Stromal cell of bone marrow (primary cell): ENCODE results near the gene IL33.

Experiments
- DNase-seq: peaks from one replicate; pipeline ENCODE4 v3.0.0-alpha.2; 2012; ENCODE audit warnings: low read depth

IL33 gene

GRCh38 chr9:6218099-6218502 is 2.5 kb downstream of the IL33 start:
- DNase-seq: peak; percentile 45

- DNase-seq: no peak
These were observed 3.4 kb downstream of the IL33 start for GRCh38 chr9:6219040-6219439.

- no peak for DNase-seq
These were observed 4.4 kb downstream of the IL33 start for GRCh38 chr9:6219981-6220380.

DNA sequence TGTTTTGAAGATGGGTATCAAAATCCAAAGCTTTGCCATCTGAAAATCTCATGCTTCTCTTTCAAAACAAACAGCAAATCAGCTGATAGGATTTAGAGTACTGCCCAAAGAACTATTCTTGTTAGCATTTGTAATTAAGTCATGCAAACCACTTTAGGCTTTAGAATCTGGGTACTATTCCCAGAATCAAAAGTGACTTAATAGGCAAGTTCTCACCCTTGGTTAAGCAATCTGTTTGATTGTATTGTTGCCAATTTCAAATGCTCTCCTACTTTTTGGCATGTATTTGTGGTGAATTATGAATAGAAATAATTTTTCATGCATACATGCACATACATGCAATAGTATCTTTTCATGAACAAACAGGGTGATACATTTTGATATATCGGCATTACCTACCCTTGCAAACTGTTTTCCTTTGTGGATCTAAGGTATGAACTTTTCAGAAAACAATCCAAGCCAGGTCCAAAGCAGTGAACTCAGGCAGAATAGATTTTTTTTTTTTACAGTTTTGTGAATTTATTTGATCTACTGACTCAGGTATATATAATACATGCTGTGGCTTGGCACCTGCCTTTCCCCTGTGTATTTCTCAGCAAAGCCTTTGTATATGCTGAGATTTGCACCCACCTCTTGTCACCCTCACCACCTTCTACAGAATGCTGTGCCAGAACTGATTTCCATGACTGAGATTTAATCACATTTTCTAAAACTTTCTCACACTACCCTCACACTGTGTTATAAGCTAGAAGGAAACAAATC is 9.0 kb downstream of the IL33 start:
- DNase-seq: no peak

GRCh38 chr9:6226696-6227095 is 11.1 kb downstream of the IL33 start:
- DNase-seq: no peak

GRCh38 chr9:6229186-6229585 is 13.6 kb downstream of the IL33 start:
- DNase-seq: no peak

DNA sequence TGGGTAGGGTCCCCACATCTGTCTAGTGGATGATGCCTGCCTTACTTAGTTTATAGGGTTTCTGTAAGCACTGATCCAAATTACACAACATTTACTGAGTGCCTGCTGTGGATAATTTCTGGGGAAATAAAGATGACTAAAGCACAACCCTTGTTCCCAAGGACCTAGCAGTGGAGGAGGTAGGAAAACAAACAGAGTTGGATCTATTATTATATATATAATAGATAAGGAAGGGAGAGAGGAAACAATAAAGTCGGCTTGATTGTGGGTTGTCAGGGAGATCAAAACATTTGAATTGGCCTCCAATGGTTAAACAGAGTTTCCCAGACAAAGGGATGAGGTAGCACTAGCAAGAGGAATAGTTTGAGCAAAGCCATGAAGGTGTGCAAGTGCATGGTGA is 14.0 kb downstream of the IL33 start:
- no peak for DNase-seq

DNA sequence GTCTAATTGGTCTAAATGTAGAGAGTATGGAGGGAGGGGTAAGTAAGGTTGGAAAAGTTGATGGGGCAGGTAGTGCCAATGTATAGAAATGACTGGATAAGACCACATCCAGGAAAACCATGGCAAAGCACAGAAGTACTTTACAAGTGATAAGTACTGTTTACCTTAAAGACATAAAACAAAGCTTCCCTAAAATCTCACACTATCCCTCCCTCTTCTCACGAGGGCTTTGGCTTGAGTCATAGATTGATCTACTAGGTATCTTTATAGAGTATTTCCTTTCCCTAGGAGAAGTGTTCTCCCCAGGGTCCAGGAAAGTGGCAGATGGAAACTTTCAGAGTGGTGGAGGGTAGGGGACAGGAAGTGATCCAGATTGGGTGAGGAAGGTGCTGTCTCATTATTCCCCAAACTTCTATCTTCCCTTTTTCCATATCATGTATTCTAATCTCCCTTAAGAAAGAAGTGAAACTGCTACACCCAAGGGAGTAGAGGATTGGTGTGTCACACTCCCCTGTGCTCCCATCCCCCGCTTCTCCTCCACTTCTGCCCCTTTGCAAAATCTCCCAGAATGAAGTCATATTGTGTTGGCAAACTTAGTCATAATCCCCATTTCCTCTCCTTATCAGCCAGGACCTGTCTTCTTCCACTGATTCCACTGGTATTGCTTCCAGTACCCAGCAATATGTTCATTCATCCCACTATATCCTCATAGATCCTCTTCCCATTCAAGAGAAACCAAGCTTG is 14.6 kb downstream of the IL33 start:
- no peak for DNase-seq

DNA sequence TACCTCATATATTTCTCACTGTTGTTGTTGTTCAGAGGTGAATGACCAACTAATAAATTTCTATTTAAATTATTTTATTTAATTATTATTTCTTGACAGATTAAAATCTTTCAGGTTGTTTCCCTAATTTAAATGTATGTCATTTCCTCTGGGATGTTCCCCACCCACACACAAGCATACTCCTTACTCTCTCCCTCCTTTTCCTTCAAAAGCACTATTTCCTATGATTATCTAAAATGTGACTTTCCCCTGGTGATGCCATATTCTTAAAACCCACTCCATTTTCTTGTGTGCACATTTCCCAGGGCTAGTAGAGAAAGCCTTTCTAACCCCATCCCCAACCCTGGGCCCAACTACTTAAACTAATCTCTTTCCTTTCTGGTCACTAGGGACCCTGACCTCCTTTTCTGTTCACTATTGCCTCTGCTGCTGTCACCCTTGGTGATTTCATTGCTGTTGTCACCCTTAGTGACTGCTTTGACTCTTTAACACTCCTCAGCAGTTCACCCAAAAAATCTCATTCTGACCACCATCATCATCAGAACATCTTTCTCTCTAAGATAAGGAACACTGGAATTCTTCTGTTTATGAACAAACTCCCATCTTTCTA is 16.8 kb downstream of the IL33 start:
- DNase-seq: no peak

DNA sequence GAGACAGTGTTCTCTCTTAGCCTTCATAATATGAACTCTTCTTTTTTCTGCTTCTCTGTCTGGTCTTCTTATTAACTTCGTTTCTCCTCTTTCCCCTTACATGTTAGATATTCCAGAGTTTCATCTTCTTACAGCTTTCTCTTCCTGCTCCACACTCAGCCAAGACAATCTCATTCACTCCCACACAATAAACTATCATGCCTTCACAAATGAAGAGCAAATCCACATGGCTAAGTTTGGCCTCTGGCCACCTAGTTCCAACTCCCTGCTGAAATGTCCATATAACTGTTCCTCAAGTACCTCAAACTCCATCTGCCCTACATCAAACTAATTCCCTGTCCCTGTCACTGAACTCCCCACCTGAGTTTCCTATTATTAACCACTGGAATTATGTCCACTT is 18.4 kb downstream of the IL33 start:
- no peak for DNase-seq

- DNase-seq: no peak
These were observed 21.7 kb downstream of the IL33 start for GRCh38 chr9:6237267-6237666.

DNA sequence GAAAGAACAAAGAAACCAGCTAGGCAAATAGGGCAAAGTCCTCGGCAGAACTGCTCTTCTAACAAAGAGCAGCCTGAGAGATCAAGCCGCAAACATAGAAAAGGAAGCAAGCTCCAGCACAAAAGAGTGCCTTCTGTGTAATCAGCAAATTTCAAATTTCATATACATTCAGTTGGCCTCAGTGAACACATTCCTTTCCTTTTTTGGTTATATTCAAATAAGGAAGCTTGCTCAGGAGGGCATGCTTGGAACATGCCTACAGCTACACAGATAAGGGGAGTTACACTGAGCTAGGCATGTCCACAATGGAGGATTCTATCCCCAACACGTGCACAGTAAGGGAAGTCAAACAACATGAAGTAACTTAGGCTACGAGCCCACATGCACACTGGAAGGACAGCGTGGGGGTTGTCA is 23.4 kb downstream of the IL33 start:
- no peak for DNase-seq

DNA sequence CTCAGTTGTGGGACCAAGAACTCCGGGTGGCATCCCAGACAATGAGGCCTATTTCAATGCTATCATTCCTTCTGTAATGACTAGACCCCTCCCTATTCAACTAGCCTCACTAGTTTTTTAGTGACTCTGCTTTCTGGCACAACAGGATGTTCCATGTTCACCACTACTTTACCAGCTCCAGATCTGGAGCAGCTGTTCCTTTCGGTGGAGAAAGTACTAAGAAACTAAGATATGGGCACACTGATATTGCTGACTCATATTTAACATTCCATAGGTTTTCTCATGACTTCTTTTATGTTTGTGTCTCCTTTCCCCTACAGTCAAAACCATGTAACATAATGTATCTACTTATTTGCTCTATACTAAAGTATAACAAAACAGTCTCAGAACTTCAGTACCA is 24.1 kb downstream of the IL33 start:
- no peak for DNase-seq

DNA sequence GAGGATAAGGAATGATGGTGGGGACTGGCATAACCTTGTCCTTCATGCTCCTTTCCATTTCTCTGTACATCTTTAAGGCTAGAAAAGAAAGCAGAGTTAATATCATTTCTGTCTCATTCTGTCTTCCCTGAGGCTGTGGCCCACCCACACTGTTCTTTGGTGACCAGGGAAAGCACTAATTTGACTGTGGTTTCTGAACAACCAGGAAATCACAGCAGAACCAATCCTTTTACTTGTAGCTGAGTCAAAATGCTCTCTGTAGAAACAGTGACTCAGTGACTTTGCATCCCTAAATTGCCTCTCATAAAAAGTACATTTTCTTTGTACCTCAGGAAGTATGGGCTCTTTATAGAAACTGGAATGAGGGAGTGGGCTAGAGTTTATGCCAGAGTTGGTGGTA is 28.1 kb downstream of the IL33 start:
- DNase-seq: peak; percentile 29

DNA sequence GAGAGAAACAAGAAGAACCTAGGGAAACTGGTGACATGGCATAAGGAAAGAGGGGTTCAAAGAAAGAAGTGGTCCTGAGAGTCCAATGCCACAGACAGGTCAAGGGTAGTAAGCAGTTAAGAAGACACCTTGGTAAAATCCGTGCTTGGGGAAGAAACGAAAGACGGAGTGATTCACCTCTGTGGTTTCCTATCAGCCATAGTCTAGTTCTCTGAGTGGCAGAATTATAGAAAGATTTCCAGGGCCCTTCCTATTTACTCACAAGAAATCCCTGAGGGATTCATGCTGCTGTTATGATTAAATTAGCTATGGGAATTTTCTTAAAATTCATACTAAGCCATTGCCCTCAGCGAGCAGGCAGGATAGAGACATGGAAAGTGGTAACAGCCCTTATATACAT is 31.7 kb downstream of the IL33 start:
- DNase-seq: no peak

DNA sequence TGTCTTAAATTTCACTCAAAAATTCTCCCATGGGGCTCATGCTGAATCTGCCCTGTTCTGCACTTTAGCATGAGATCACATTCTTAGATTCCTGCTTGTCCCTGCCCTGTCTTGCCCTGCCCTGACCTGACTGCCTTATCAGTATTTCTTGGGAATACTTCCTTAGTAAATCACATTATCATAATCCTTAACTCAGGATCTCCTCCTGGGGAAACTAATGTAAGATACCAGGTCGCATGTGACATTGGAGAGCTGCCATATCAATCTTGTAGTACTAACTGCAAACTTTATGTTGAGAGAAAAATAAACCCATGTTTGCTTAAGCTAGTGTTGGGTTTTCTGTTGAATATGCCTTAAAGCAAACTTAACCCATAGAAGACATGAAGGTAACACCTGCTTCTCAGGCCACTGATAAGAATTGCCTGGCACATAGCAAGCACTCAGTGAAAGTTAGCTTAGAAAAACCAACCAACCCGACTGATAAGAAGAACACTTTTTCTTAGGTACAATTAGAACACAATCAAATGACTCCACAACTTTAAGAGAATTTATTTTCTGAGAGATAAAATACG is 53.3 kb downstream of the IL33 start:
- no peak for DNase-seq

- DNase-seq: no peak
These were observed 55.3 kb downstream of the IL33 start for GRCh38 chr9:6270896-6271295.

DNA sequence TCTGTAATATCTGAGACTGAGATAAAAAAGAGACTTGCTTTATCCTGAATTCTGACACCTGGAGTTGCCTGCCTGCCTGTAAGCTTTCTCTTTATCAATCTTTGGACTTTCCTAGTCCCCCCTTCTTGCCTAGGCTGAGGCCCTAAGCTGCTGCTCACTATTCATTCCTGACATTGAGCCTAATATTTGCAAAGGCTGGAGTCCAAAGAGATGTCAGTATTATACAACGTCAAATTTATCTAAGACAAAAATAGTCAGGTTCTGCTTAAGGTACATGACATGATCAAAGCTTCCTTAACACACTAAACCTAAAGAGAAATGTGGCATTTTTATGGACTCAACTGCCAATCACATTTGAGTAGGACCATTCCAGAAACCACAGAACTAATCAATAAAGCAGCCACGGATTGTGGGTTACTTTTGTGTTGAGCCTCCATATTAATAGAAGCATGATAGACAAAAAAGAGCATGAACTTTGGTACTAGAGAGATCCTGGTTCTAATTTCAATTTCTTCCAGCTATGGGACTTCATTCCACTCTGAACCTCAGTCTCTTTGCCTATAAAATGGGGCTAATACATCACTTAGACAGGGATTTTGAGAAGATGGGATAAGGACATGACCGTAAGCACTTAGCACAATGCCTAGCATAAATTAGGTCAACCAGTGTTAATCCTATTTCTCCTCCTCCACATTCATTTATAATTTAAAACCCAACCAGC is 56.1 kb downstream of the IL33 start:
- DNase-seq: no peak

DNA sequence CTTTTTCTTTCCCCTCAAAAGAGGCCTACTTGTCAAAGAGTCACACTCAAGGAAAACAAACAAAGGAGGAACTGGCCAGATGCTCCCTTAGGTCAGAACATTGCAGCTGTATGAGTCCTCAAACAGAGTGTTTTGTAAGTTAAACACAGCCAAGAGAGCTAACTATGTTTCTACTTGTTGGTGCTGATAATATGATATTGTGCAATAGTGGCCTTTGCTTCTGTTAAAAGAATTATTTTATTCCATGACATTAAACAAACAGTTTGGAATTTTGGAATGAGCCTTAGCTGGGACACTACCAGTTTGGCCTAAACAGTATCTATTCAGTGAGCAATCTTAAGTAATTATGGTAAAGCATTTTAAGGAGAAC is 56.6 kb downstream of the IL33 start:
- peak; percentile 77 for DNase-seq

GRCh38 chr9:6277417-6277816 is 61.8 kb downstream of the IL33 start:
- DNase-seq: no peak

GRCh38 chr9:6301858-6302257 is 86.3 kb downstream of the IL33 start:
- DNase-seq: no peak

DNA sequence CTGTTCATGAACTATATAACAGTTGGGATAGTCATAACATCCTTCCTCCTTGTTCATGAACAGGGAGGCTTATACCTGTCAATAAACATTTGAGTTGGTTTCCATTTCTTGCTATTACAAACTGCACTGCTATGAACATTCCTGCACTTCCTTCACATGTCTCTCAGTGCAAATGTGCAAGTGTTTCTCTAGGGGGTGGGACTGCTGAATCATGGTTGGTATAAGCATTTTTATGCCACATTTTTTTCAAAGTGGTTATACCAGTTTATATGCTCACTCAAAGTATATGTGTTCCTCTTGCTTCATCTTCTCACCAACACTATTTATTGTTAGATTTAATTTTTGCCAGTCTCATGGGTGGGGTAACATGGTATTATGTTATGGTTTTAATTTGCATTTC is 86.8 kb downstream of the IL33 start:
- DNase-seq: peak; percentile 2
